Measurements from ENCODE around the gene YBX2. TPM values are rescaled to one million over a fixed set of nuclear protein-coding genes. Genes with fewer than 3 reads are reported as not detected.

YBX2 gene
- total RNA-seq, 2 experiments from 2014 or later, result 0.70 to 0.83 TPM

DNA sequence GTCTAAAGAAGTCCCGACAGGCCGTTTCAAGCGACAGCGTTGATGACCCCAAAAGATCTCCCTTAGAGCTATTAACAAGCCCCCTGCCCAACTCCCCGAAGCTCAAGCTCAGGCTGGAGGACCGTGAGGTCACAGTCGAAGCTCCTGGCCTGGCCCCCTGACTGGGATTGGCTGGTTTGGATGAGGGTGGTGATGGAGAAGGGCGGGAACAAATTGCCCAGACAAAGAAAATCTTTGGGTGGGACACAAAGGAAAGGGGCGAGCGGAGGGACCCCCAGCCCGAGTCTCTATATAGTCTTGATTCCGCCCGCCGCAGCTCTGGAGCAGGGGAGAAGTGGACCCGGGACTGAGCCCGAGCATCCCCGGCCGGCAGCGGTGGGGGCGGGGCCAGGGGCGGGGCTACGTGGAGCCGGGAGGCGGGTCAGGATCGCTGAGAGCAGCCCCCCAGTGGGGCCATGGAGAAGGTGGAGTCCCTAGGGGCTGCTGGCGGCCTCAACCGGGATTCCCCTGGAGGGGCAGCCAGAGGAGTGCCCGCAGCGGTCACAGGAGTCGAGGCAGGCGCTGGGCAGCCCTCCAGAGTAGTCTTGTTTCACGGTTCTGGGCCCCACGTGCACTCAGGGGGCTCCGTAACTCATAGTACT lies 35.7 kb upstream of the YBX2 start:
- Mint-ChIP-seq H3K4me1 (ENCODE audit: low read depth) (peaks cover 45% of the 10 kb centered on the region), H3K4me3 (peak overlapping the region; percentile 89), H3K9me3 (no peaks in the 10 kb centered on the region), H3K27me3 (no peaks in the 10 kb centered on the region), H3K27ac (peak overlapping the region; percentile 94), H3K36me3 (peaks cover 2% of the 10 kb centered on the region)
- intact Hi-C loops (cut with micrococcal nuclease), result loop anchor here (1.0 to 5.0 kb wide), 6 partner anchors 15 to 154 kb away; partner anchors contain the start of genes EIF5A, ELP5, FGF11 and GPS2
- ChIA-PET CTCF (interaction anchor here (0.7 to 2.4 kb wide), 13 partner anchors 10 to 357 kb away, joined by 3 to 11 read pairs (median 5); partner anchors contain the start of genes GPS2, SENP3, SLC2A4 and TMEM102), POLR2A (interaction anchor here (0.6 to 2.1 kb wide), 19 partner anchors 8 to 357 kb away, joined by 3 to 13 read pairs (median 4); partner anchors contain the start of genes CD68, MPDU1, TMEM256 and TP53)
- peak; percentile 88 for DNase-seq

DNA sequence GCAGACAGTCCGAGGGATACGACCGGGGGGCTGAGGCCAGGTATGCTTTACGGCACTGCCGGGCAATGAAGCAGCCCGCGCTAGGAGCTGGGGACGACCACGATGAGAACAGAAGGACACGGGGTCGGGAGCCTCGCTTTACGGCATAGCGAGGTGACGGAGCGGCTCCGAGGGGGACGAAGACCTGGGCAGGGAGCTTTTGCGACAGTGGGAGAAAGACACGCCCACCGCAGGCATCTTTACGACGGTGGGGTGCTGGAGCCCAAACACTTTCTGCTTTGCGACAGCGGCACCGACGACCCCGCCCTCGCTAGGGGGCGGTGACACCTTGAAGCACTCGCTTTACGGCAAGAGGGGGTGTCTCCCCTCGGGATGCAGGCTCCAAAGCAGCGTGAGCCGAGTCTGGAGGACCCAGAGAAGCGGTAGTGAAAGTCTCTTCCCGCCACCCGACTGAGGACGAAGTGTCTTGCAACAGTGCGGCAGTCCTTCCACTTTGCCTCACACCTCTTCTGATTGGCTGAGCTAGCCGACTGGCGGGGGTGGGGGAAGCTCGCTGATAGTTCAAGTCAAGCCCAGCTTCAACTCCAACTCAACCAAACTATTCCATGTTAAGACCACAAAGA lies 35.0 kb upstream of the YBX2 start:
- H3K4me3 Mint-ChIP-seq, result peak overlapping the region; percentile 89
- peak overlapping the region; percentile 94 for H3K27ac Mint-ChIP-seq
- H3K9me3 Mint-ChIP-seq, result no peaks in the 10 kb centered on the region
- ChIA-PET POLR2A (interaction anchor here (0.6 to 2.1 kb wide), 20 partner anchors 8 to 358 kb away, joined by 3 to 13 read pairs (median 4); partner anchors contain the start of genes CD68, MPDU1, TMEM256 and TP53), CTCF (interaction anchor here (0.6 to 2.4 kb wide), 14 partner anchors 9 to 357 kb away, joined by 3 to 11 read pairs (median 5); partner anchors contain the start of genes GPS2, SENP3, SLC2A4 and TMEM102)
- intact Hi-C loops (cut with micrococcal nuclease), result loop anchor here (1.0 to 2.0 kb wide), 5 partner anchors 14 to 155 kb away; partner anchors contain the start of genes EIF5A, ELP5, GPS2 and POLR2A
- peaks cover 2% of the 10 kb centered on the region for H3K36me3 Mint-ChIP-seq
- no peaks in the 10 kb centered on the region for H3K27me3 Mint-ChIP-seq
- DNase-seq, result peak; percentile 98
- peaks cover 41% of the 10 kb centered on the region for H3K4me1 Mint-ChIP-seq (ENCODE audit: low read depth)

DNA sequence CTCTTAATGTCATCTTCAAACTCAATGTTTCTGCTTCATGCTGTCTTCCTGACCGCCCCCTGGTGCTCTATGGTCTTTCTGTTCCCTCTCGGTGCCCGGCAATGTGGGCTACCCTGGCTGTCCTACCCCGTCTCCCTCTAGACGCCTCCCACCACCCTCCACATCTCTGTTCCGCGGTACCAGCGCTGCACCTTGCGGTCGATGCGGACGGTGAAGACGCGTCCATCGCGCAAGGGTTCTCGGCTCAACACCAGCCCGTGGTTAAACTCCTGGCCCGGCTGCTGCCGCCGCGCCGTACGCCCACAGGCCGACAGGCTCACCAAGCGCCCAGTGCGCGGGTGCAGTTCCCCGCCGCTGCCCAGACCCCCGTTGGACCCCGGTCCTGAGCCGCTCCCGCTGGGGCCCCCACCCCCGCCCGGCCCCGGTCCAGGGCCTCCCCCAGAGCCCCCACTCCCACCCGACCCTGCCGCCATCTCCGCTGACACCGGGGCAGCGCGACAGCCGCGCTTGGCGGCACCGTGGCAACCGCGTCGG lies 34.5 kb upstream of the YBX2 start, which contains the start of gene NEURL4:
Gene NEURL4 (minus strand): TSS at position 496 of the 534 bp plus-strand sequence. CDS start 23 bp downstream, at position 473.
- H3K4me3 Mint-ChIP-seq, result peak within 1 kb of the TSS; percentile 89
- no peak for DNase-seq
- ChIA-PET POLR2A (interaction anchor here (0.9 to 2.1 kb wide), 11 partner anchors 10 to 255 kb away, joined by 3 to 13 read pairs (median 4); partner anchors contain the start of genes CD68, MPDU1 and ZBTB4), CTCF (interaction anchor here (0.6 to 2.4 kb wide), 9 partner anchors 13 to 358 kb away, joined by 3 to 11 read pairs (median 6); partner anchors contain the start of genes GPS2, SENP3, SLC2A4 and TP53)
- intact Hi-C loops (cut with micrococcal nuclease), result loop anchor here (1.0 to 2.0 kb wide), 5 partner anchors 14 to 155 kb away; partner anchors contain the start of genes EIF5A, ELP5, GPS2 and POLR2A
- H3K9me3 Mint-ChIP-seq, result no peaks in the 10 kb centered on the region
- peaks cover 6% of the 10 kb centered on the region for H3K36me3 Mint-ChIP-seq
- H3K27ac Mint-ChIP-seq, result peak within 1 kb of the TSS; percentile 94
- no peaks in the 10 kb centered on the region for H3K27me3 Mint-ChIP-seq
- H3K4me1 Mint-ChIP-seq (ENCODE audit: low read depth), result peaks cover 46% of the 10 kb centered on the region

DNA sequence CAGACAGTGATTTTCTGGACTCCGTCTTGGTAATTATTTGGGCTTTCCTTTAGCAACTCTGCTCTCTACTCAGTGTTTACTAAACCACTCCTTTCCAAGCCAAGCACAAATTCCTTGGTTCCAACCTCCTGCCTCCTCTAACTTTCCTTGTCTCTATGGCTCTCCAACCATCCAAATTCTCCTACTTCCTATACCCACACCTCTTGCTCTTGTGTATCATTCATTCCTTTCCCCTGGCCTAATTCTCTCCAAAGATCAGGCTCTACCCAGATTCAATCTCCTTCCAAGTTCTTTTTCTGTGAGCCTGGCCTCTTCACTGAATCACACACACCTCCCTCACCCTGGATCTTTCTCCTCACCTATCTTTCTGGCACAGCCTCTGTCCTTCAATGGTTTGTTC lies 33.6 kb upstream of the YBX2 start:
- H3K27ac Mint-ChIP-seq, result peak overlapping the region; percentile 38

DNA sequence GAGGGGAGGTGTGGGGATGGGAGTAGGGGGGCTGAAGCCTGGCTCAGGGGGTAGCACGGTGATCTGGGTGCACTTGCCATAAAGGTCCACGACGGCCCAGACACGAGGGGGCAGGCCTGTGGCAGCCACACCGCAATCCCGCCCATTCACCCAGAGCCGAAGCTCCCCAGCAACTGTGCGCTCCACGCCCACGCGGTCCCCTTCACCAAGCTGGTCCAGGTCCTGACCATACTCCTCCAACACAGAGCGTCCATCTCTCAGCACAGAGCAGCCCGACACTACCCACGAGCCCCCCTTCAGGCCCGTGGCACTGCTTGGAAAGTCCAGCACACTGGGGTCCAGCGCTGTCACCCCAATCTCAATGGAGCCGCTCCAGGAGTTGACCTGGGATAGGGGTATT lies 33.1 kb upstream of the YBX2 start:
- POLR2A ChIA-PET, result no interaction called here
- CTCF ChIA-PET, result interaction anchor here (0.9 to 3.6 kb wide), 2 partner anchors 8 to 18 kb away, joined by 3 to 25 read pairs; partner anchors contain the start of gene ACAP1
- intact Hi-C loops (cut with micrococcal nuclease), result no loop called here
- no peak for DNase-seq
- no peak overlapping the region for H3K27ac Mint-ChIP-seq
- peaks cover 37% of the 10 kb centered on the region for H3K4me1 Mint-ChIP-seq (ENCODE audit: low read depth)
- peaks cover 11% of the 10 kb centered on the region for H3K36me3 Mint-ChIP-seq
- no peaks in the 10 kb centered on the region for H3K27me3 Mint-ChIP-seq
- peak overlapping the region; percentile 23 for H3K4me3 Mint-ChIP-seq
- H3K9me3 Mint-ChIP-seq, result no peaks in the 10 kb centered on the region

More for the DNA sequence above, 33.6 kb upstream of the YBX2 start:
- peak overlapping the region; percentile 89 for H3K4me3 Mint-ChIP-seq
- ChIA-PET POLR2A (interaction anchor here (2.1 kb wide), 1 partner anchor 247 kb away, joined by 7 read pairs; no protein-coding TSS in a partner anchor), CTCF (interaction anchor here (0.9 to 2.3 kb wide), 2 partner anchors 17 to 47 kb away, joined by 3 to 9 read pairs; partner anchors contain the start of gene SLC2A4)
- intact Hi-C loops (cut with micrococcal nuclease), result loop anchor here (2.0 kb wide), 1 partner anchor 23 kb away; no protein-coding TSS in a partner anchor
- no peaks in the 10 kb centered on the region for H3K9me3 Mint-ChIP-seq
- DNase-seq, result no peak
- peaks cover 41% of the 10 kb centered on the region for H3K4me1 Mint-ChIP-seq (ENCODE audit: low read depth)
- H3K36me3 Mint-ChIP-seq, result peaks cover 9% of the 10 kb centered on the region
- no peaks in the 10 kb centered on the region for H3K27me3 Mint-ChIP-seq

DNA sequence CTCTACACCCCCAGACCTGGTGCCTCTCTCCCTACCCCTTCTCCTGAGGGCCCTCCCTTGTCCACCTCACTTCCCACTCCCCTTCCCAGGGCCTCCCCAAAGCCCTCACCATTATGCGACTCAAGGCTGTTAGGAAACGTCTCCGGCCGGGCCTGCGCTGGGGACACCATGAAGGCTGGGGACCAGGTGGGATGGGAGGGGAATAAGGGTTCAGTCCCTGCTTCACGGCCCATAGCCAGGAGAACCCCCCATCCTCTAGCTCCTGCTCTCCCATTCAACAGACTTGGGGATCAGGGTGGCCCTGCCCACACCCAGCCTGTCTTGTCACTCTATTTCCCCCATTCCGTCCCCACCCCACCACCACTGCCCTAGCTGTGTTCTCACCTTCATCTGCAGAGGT lies 32.6 kb upstream of the YBX2 start:
- peaks cover 33% of the 10 kb centered on the region for H3K4me1 Mint-ChIP-seq (ENCODE audit: low read depth)

DNA sequence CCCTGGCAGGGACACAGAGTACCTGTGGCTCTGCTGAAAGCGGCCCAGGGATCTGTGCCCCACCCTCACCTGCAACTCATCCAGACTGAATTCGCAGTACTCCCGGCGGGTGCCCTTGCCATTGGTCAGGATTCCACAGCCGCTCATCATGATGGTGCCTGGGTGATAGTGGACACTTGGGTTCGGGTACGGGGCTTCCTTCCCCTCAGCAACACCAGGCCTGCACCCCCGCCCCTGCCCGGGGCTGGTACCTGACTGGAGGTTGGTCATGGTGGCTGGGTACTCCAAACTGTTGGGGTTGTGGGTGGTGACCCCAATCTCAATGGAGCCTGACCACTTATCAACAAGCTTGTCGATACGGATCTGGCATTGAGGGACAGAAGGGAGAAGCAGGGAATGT lies 31.7 kb upstream of the YBX2 start:
- Mint-ChIP-seq H3K9me3 (no peaks in the 10 kb centered on the region), H3K27ac (no peak overlapping the region), H3K4me1 (ENCODE audit: low read depth) (peaks cover 30% of the 10 kb centered on the region), H3K4me3 (no peak overlapping the region), H3K36me3 (peaks cover 16% of the 10 kb centered on the region), H3K27me3 (no peaks in the 10 kb centered on the region)
- POLR2A ChIA-PET, result interaction anchor here (1.1 kb wide), 1 partner anchor 17 kb away, joined by 3 read pairs; no protein-coding TSS in a partner anchor
- CTCF ChIA-PET, result interaction anchor here (0.7 to 3.6 kb wide), 4 partner anchors 10 to 557 kb away, joined by 3 to 25 read pairs (median 4); partner anchors contain the start of gene ACAP1
- DNase-seq, result no peak
- intact Hi-C loops (cut with micrococcal nuclease), result no loop called here

More for the DNA sequence above, 32.6 kb upstream of the YBX2 start:
- no peak overlapping the region for H3K27ac Mint-ChIP-seq
- DNase-seq, result no peak
- CTCF ChIA-PET, result interaction anchor here (0.7 to 3.6 kb wide), 5 partner anchors 9 to 556 kb away, joined by 3 to 25 read pairs (median 3); partner anchors contain the start of gene ACAP1
- H3K9me3 Mint-ChIP-seq, result no peaks in the 10 kb centered on the region
- no peak overlapping the region for H3K4me3 Mint-ChIP-seq
- H3K27me3 Mint-ChIP-seq, result no peaks in the 10 kb centered on the region
- POLR2A ChIA-PET, result interaction anchor here (1.1 kb wide), 1 partner anchor 18 kb away, joined by 3 read pairs; no protein-coding TSS in a partner anchor
- H3K36me3 Mint-ChIP-seq, result peaks cover 11% of the 10 kb centered on the region
- intact Hi-C loops (cut with micrococcal nuclease), result no loop called here

DNA sequence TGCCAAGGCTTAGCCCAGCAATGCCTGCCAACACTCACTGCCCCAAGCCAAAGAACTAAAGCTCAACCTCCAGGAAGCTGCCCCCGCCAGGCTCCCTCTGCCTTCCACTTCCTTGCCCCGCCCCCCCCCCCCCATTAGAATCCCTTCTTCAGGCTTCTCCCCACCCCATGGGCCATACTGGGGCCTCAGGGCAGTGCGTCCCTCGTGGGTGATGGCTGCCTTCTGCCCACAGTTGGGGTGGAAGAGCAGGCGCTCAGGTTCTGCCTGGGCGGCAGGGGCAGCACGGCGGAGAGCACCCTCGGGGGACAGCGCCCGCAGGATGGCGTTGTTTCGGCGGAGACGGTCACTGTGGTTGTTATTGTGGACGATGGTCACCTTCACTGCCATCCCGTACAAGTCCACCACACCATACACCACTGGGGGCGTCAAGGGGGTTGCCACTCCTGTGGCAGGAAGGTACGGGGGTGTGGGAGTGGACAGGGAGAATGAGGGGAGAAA lies 30.6 kb upstream of the YBX2 start:
- no peak for DNase-seq
- Mint-ChIP-seq H3K4me3 (no peak overlapping the region), H3K4me1 (ENCODE audit: low read depth) (peaks cover 22% of the 10 kb centered on the region), H3K9me3 (no peaks in the 10 kb centered on the region), H3K36me3 (peaks cover 18% of the 10 kb centered on the region), H3K27me3 (no peaks in the 10 kb centered on the region), H3K27ac (no peak overlapping the region)
- intact Hi-C loops (cut with micrococcal nuclease), result no loop called here
- ChIA-PET CTCF (interaction anchor here (0.6 to 3.6 kb wide), 11 partner anchors 10 to 236 kb away, joined by 3 to 25 read pairs (median 6); partner anchors contain the start of genes ACAP1 and GPS2), POLR2A (no interaction called here)

DNA sequence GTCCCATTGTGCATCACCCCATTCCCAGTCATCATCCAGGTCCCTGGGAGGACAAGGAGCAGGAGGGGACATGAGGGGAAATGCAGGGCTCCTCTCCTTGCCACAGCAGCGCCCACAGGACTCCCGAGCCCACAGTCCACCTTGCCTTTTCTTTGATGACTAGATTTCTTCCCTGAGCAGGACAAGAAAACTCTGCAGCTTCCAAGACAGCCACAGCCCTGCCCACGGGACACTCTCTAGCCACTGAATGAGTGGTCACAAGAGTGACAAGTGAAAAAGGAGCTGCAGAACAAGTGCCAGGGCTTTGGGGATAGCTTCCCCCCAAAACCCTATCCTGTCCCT lies 30.0 kb upstream of the YBX2 start:
- Mint-ChIP-seq H3K4me3 (no peak overlapping the region), H3K4me1 (ENCODE audit: low read depth) (peaks cover 20% of the 10 kb centered on the region), H3K9me3 (no peaks in the 10 kb centered on the region), H3K27me3 (no peaks in the 10 kb centered on the region), H3K36me3 (peaks cover 18% of the 10 kb centered on the region), H3K27ac (peak overlapping the region; percentile 23)
- POLR2A ChIA-PET, result no interaction called here
- CTCF ChIA-PET, result interaction anchor here (0.6 to 3.6 kb wide), 11 partner anchors 9 to 236 kb away, joined by 3 to 25 read pairs (median 6); partner anchors contain the start of genes ACAP1 and GPS2
- intact Hi-C loops (cut with micrococcal nuclease), result loop anchor here (1.0 kb wide), 1 partner anchor 22 kb away; no protein-coding TSS in a partner anchor
- DNase-seq, result no peak

DNA sequence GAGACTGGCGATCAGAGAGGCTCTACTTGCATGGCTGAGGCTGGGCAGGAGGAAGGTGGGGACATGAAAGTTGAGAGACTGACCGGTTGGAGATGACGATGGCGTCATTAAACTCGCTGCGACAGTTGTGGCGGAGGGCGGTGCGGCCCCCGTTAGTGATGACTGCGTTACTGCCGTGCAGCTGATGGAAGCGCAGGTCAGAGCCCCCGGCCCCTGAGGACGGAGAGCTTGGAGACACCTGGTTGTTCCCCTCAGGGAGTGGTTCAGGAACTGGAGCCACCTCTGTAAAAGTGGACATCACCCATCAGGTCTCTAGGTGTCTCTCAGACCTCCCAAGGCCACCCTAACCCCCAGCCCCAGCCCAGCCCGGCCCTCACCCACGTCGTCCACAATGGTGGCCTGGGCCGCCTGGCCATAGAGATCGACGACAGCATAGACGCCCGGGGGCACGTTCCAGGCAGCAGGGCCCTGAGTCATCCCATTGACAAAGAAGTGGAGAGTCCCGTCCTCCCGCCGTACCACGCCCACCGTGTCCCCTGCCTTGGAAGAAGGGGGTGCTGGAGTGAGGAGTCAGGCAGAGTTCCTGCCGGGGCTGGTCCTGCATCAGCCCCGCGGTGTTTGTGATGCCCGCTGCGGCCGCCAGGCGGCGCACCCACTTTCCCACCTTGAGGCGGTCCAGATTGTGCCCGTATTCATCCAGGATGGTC lies 29.4 kb upstream of the YBX2 start:
- no peaks in the 10 kb centered on the region for H3K27me3 Mint-ChIP-seq
- DNase-seq, result peak; percentile 75
- POLR2A ChIA-PET, result no interaction called here
- H3K9me3 Mint-ChIP-seq, result no peaks in the 10 kb centered on the region
- H3K36me3 Mint-ChIP-seq, result peaks cover 19% of the 10 kb centered on the region
- no peak overlapping the region for H3K4me3 Mint-ChIP-seq
- CTCF ChIA-PET, result interaction anchor here (0.8 to 3.6 kb wide), 11 partner anchors 9 to 265 kb away, joined by 3 to 25 read pairs (median 6); partner anchors contain the start of genes ACAP1 and GPS2
- intact Hi-C loops (cut with micrococcal nuclease), result loop anchor here (1.0 kb wide), 1 partner anchor 22 kb away; no protein-coding TSS in a partner anchor
- H3K27ac Mint-ChIP-seq, result peak overlapping the region; percentile 23
- H3K4me1 Mint-ChIP-seq (ENCODE audit: low read depth), result peaks cover 20% of the 10 kb centered on the region
